Kidney glomerular epithelial cell (primary cell): ENCODE results near the gene NRXN3.
"Not testable (repeated sequence)": the region's sequence is repeated elsewhere in the genome, so short reads cannot be mapped to it uniquely, and the experiment has no call there.

Experiments
- DNase-seq: peaks from one replicate; lab custom pipeline; 2025; lab: John Stamatoyannopoulos, UW

The NRXN3 gene

DNA sequence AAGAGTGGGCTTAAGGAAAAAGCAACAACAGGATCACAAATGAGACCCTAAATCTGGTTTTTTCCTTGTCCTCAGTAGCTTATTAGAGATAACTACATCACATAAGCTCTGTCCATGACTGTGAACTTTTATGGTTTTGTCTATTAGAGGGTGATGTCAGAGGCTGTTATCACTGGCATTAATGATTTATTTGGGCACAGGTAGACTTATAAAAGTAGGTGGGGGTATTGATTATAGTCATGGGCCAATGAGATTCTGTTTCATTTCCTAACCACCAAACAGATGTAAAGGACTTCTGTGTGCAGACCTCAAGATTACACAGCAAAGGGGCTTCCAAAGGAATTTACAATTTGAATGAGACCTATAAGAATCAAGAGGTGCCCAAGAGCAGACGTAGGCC, 316.4 kb downstream of the NRXN3 start:
- DNase-seq, result no peak

DNA sequence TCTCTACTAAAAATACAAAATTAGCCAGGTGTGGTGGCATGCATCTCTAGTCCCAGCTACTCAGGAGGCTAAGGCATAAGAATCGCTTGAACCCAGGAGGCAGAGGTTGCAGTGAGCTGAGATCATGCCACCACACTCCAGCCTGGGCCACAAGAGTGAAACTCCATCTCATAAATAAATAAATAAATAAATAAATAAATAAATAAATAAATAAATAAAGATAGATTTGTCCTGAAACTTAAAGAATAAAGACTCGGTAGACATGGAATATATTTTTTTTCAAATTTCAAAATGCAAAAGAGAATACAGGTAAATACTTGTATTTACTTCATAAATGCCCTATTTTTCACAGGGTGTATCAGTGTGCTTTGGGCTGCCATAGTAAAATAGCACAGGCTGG, 317.4 kb downstream of the NRXN3 start:
- DNase-seq, result not testable (repeated sequence)

- no peak for DNase-seq
Observed at GRCh38 chr14:78488938-78489337, 318.8 kb downstream of the NRXN3 start.

- DNase-seq, result no peak
Observed at GRCh38 chr14:78491048-78491447, 320.9 kb downstream of the NRXN3 start.

DNA sequence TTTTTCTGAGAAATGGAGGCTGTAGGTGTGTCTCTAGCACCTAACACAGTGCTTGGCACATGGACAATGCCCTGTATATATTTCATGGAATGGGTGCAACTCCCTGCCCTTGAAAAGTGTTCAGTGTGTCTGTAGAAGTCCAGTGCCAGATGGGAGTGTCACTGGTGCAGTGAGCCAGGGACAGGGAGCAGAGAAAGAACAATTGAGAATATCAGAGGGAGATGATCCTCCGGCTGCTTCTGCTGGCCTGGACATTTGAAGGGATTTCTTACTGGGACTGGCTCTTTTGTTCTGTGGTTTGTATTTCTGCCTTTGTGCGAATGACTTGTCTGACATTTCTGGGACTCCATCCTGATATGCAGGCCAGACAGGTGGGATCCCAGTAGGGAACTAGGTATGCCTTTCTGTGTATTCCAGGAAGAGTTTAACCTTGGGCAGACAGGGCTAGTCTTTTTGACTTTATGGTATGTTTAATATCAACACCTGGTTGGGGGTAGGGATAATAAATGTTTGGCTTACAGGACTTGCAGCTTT, 328.0 kb downstream of the NRXN3 start:
- no peak for DNase-seq

DNA sequence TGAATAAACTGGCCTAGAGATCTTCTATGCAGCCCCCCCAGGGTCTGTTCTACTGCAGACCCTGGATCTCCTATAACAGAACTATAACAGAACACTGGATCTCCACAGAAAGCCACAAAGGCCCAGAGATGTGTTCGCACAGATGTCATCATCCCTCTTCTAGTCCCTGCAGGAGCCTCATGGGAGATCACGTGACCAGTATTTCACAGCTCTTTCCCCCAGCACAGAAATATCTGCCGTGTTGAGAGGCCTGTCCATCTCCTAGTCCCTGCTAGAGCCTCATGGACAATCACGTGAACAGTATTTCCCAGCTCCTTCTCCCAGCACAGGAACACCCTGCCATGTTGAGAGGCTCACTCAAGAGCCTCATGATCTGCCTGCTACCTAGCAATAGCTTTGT, 331.7 kb downstream of the NRXN3 start:
- no peak for DNase-seq

GRCh38 chr14:78508023-78508422, 337.9 kb downstream of the NRXN3 start:
- no peak for DNase-seq

DNA sequence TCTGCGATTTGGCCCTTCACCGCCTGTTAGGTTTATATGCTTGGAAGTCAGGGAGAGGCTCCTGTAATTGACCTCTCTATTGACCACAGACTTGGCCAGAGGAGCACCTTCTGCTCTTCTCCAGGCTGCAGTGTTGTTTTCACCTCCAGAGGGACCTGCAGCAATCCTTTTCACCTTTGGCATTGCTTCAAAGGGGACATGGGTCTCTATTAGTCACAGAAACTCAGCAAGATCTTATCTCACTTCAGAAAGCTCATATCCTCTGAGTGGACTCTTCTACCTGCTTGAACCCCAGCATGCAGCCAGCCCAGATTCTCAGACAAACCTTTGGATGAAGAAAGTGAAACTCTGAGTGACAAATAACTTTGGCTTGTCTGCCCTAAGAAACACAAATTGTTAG, 339.3 kb downstream of the NRXN3 start:
- no peak for DNase-seq

- DNase-seq, result no peak
Observed at GRCh38 chr14:78512021-78512420, 341.8 kb downstream of the NRXN3 start.

DNA sequence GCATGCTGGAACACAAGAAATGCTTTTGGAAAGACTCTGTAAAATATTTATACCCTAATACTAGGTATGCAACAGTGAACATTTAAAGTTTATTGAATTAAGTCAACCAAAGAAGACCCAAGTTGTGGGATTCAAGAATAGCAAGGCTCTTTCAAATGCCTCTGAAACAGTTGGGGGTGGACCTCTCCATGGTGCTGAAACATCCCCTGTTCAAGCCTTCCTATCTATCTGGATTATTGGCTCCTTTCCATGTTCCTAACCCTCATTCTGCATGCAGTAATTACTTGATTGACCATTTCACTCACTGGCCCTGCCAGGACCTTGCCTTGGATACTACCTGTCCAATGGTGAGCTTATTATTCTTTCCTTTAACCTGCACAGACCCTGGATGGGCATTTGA, 349.7 kb downstream of the NRXN3 start:
- no peak for DNase-seq

GRCh38 chr14:78524196-78524595, 354.0 kb downstream of the NRXN3 start:
- no peak for DNase-seq

GRCh38 chr14:78524766-78525165, 354.6 kb downstream of the NRXN3 start:
- no peak for DNase-seq

GRCh38 chr14:78530078-78530477, 359.9 kb downstream of the NRXN3 start:
- DNase-seq, result no peak

GRCh38 chr14:78534141-78534540, 364.0 kb downstream of the NRXN3 start:
- no peak for DNase-seq

DNA sequence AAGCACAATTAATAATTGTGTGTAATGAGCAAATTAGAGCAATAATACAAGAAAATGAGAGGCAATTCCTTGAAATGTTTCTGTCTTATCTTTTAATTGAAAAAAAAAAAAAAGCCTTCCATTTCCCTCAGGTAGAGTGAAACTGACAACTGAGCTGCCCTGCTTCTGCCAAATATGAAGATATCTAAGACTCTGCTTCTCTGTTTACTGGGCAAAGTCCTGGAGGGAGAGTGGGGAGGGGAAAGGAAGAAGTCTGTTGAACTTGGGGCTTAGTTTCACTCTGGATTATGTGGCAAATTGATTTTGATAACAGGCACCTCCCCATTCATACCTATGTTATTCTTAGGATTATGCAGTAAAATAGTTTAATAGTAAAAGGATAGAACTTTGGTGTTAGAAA, 364.9 kb downstream of the NRXN3 start:
- no peak for DNase-seq

DNA sequence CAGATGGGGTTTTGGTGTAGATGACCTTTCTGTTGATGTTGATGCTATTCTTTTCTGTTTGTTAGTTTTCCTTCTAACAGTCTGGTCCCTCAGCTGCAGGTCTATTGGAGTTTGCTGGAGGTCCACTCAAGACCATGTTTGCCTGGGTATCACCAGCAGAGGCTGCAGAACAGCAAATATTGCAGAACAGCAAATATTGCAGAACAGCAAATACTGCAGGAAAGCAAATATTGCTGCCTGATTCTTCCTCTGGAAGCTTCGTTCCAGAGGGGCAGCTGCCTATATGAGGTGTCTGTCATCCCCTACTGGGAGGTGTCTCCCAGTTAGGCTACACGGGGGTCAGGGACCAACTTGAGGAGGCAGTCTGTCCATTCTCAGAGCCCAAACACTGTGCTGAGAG, 371.6 kb downstream of the NRXN3 start:
- DNase-seq, result not testable (repeated sequence)

- no peak for DNase-seq
Observed at GRCh38 chr14:78543433-78543832, 373.3 kb downstream of the NRXN3 start.

- DNase-seq, result no peak
Observed at GRCh38 chr14:78561074-78561473, 390.9 kb downstream of the NRXN3 start.

DNA sequence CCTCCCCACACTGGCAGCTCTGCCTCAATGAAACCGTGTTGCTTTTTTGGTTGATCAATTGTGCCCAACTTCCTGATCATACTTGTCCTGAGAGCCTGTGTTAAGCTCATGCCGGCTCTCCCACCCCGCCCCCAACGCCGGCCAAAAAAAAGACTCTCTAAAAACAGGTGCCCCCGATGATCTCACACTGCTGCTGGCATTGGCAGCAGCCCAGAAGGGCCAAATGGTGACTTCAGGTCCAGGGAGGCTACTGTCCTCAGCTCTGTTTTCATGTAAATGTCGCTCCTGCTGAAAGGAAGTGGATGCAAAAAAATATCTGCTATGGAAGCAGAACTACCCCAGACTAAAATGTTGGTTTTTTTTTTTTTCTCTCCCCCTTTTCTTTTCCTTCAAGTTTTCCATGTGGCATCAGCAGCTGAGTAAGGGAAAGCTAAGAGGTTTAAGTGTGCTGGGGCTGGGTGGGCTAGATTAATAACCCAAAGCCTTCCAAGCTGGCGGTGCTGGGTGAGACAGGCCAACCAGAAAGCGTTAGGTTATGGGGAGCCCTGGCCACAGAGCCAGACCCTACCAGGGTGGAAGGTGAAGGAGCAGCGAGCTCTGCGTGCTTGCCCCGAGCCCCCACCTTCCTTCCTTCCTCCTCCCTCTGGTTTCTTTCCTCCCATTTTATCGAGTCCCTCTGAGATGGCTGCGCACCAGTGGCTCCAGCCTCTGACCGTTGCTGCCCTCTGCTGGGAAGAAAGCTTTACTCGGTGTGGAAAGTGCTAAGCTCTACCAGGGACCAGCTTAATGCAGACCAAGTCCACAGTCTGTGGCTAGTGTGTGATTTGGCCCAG, 396.1 kb downstream of the NRXN3 start:
- DNase-seq, result peak; percentile 39

DNA sequence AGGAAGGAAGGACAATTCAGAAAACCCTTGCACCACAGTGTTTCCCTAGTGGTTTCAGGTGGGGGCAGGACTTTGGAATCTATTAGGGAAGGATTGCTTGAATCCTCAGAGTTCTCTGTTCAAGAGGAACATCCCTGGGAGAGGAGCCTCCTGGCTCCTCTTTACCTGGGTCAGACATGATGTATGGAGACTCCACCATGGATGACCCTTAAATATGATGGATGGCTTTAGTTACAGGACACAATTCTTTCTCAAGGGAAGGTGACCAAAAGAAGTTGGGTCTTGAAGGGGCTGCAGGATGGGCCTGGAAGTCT, 396.6 kb downstream of the NRXN3 start:
- DNase-seq, result no peak

DNA sequence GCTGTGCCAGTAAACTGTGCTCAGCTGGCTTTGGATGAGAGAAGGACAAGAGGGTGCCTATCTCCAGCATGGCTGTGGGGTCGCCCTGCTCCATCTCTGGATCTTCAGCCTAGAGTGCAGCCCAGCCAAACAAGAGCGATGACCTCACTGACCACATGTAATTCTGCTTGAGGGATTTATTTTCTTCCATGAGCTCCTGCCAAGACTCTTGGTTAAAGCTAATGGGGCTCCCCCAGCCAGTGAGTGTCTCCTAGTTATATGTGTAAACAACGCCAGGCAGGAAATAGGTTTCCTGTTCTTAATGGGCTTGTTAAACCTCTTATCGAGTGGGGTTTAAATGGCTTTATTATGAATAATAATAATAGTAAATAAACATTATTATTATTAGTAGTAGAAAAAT, 397.2 kb downstream of the NRXN3 start:
- no peak for DNase-seq

GRCh38 chr14:78573736-78574135, 403.6 kb downstream of the NRXN3 start:
- not testable (repeated sequence) for DNase-seq

DNA sequence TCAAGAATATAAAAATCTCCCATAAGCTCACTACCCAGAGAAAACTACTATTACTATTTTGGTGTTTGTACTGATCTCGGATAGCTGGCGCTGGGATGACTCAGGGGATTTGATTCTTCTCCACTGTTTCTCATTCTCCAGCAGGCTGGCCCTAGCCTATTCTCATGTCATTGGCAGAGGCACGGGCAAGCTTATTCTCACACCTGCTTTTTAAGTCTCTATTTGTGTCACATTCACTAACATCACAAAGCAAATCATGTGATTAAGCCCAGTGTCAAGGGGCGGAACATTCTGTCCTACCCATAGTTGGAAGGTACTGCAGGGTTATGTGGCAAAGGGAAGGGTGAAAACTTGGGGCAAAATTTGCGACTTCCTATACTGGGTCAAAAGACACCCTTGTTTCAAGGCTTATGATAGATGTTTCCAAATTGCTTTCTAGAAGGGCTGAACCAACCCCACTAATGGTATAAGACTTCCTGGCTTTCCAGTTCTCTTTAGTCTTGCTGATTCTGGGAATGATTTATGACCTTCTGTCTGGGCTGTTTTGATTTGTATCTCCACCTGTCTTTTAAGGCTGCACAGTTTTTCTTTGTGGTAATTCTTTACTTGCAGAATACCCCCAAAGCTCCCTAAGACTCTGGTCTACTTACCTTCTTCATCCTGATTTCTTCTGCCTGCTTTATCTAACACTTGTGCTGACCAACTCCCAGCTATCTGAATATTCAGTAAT, 406.4 kb downstream of the NRXN3 start:
- no peak for DNase-seq
